K562 treated with DMSO at 1 percent for 4 hours (cell line): ENCODE data around the gene GEMIN2. TPM values are rescaled to one million over a fixed set of nuclear protein-coding genes. Genes with fewer than 3 reads are reported as not detected.

Experiments used
- total RNA-seq: library from RNA; unstranded; fragments of 300-600 nt; gene quantifications from 2 replicates; pipeline ENCODE4 v1.2.3, GENCODE V29; 2022; ENCODE audit not compliant: insufficient read depth

The GEMIN2 gene
- total RNA-seq = 14.7 and 16.3 TPM in 2 replicates

GRCh38 chr14:39114073-39114838, at the start of gene GEMIN2:
GEMIN2 (plus strand) TSS chr14:39114323; CDS start chr14:39114339, 16 bp downstream.

GRCh38 chr14:39102969-39103957, 10.9 kb upstream of the GEMIN2 start, which contains the start of gene SEC23A:
SEC23A (minus strand) TSS chr14:39103235; CDS start chr14:39096118, 7,117 bp downstream.

DNA sequence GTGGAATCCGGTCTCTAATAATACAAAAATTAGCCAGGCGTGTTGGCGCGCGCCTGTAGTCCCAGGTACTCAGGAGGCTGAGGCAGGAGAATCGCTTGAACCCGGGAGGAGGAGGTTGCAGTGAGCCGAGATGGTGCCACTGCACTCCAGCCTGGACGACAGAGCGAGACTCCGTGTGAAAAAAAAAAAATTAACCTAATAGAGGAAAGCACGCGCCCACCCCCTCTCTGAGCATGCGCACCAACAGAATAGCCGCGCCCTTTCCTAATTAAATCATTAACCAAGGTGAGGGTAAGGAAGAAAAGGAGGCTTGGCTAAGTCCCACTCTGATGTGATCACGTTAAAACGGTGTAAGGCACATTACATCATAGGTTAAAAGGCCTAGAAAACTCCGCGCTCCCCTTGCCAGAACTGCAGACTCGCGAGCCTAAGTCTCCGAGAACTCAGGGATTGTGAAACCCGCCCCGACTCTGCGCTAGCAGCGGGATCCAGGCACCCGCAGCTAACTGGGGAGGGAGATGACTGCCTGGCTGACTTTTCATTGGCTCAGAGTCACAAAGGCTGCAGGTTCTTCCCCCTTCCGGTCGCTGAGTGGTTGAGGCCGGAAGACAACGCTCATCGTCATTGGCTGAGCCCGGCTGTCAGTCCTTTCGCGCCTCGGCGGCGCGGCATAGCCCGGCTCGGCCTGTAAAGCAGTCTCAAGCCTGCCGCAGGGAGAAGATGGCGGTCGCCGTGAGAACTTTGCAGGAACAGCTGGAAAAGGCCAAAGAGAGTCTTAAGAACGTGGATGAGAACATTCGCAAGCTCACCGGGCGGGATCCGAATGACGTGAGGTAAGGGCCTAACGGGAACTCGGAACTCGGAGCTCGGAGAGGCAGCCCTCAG, 60.7 kb downstream of the GEMIN2 start, which contains the start of gene PNN:
Gene PNN, plus strand, starts transcription at position 695 of the 885 bp plus-strand sequence. Its CDS starts 26 bp downstream, at position 721.

Other genes with a start within 250 kb of the GEMIN2 start
- gene SEC23A, start 11.1 kb upstream of the GEMIN2 start, total RNA-seq = 13.8 and 16.5 TPM in 2 replicates
- 7.4 and 10.1 TPM in 2 replicates for gene TRAPPC6B, start 56.0 kb downstream of the GEMIN2 start, total RNA-seq
- 33.9 and 46.0 TPM in 2 replicates for gene PNN, start 60.9 kb downstream of the GEMIN2 start, total RNA-seq
- gene MIA2, start 119.6 kb downstream of the GEMIN2 start, total RNA-seq = 5.6 and 7.1 TPM in 2 replicates